Stimulated activated CD4-positive, alpha-beta T cell treated with anti-CD3 and anti-CD28 coated beads, Interleukin-1b, Interleukin-23, amount 100 ng/mL, for 4 hours (primary cell): ENCODE results near the gene LRRC74B.
"Not testable (repeated sequence)": the region's sequence is repeated elsewhere in the genome, so short reads cannot be mapped to it uniquely, and the experiment has no call there.

ENCODE experiments used
- DNase-seq, 2 donors: peaks; one replicate each; pipeline ENCODE4 v3.0.0-alpha.2; 2020; ENCODE audit warnings: low read depth in 2 of 2

LRRC74B gene

GRCh38 chr22:21076912-21077625 lies 31.3 kb downstream of the LRRC74B start:
- no peak for DNase-seq

- no peak for DNase-seq
Observed at GRCh38 chr22:21077884-21078508, 32.2 kb downstream of the LRRC74B start.

GRCh38 chr22:21078916-21079315 lies 33.2 kb downstream of the LRRC74B start:
- no peak for DNase-seq

- DNase-seq, result no peak
Observed at GRCh38 chr22:21079493-21079892, 33.7 kb downstream of the LRRC74B start.

- no peak for DNase-seq
Observed at GRCh38 chr22:21080435-21081137, 34.8 kb downstream of the LRRC74B start.

- DNase-seq, result no peak
Observed at GRCh38 chr22:21082248-21082647, 36.5 kb downstream of the LRRC74B start.

GRCh38 chr22:21087119-21087518 lies 41.4 kb downstream of the LRRC74B start:
- no peak for DNase-seq

- not testable (repeated sequence) for DNase-seq
Observed at GRCh38 chr22:21087926-21088325, 42.2 kb downstream of the LRRC74B start.

GRCh38 chr22:21091220-21091619 lies 45.5 kb downstream of the LRRC74B start:
- not testable (repeated sequence) for DNase-seq

- no peak for DNase-seq
Observed at GRCh38 chr22:21092797-21093554, 47.2 kb downstream of the LRRC74B start.

- not testable (repeated sequence) for DNase-seq
Observed at GRCh38 chr22:21093555-21094137, 47.9 kb downstream of the LRRC74B start.

GRCh38 chr22:21094911-21095772 lies 49.4 kb downstream of the LRRC74B start:
- DNase-seq, result no peak

- DNase-seq, result no peak
Observed at GRCh38 chr22:21095773-21096107, 50.0 kb downstream of the LRRC74B start.

GRCh38 chr22:21096878-21097277 lies 51.1 kb downstream of the LRRC74B start:
- DNase-seq, result not testable (repeated sequence)

GRCh38 chr22:21098099-21098671 lies 52.4 kb downstream of the LRRC74B start:
- no peak for DNase-seq

GRCh38 chr22:21099578-21099977 lies 53.8 kb downstream of the LRRC74B start:
- no peak for DNase-seq

- DNase-seq, result no peak
Observed at GRCh38 chr22:21100149-21101032, 54.6 kb downstream of the LRRC74B start.

- no peak for DNase-seq
Observed at GRCh38 chr22:21101877-21102638, 56.3 kb downstream of the LRRC74B start.
